Neural crest cell (in vitro differentiated cells): ENCODE data around the gene TAF1C. TPM values are rescaled to one million over a fixed set of nuclear protein-coding genes. Genes with fewer than 3 reads are reported as not detected.
"Not testable (repeated sequence)": the region's sequence is repeated elsewhere in the genome, so short reads cannot be mapped to it uniquely, and the experiment has no call there.

Source experiments
- DNase-seq: peaks from one replicate; pipeline ENCODE4 v3.0.0; 2021; ENCODE audit warnings: low read depth, mixed read lengths, low spot score
- H3K27ac Mint-ChIP-seq: one replicate; pipeline ENCODE4 v1.8.0; 2021; ENCODE audit warnings: mild to moderate bottlenecking, mixed read lengths; ENCODE audit not compliant: unreplicated experiment
- H3K27me3 Mint-ChIP-seq: 2 replicates; pipeline ENCODE4 v1.8.0; 2021; ENCODE audit warnings: low read depth, mild to moderate bottlenecking, mixed read lengths
- H3K36me3 Mint-ChIP-seq: 2 replicates; pipeline ENCODE4 v1.8.0; 2021; ENCODE audit warnings: low read depth, mild to moderate bottlenecking, mixed read lengths
- H3K4me1 Mint-ChIP-seq: 2 replicates; pipeline ENCODE4 v1.8.0; 2021; ENCODE audit warnings: mixed read lengths
- H3K4me3 Mint-ChIP-seq: one replicate; pipeline ENCODE4 v1.8.0; 2021; ENCODE audit warnings: mild to moderate bottlenecking, mixed read lengths
- H3K9me3 Mint-ChIP-seq: 2 replicates; pipeline ENCODE4 v1.8.0; 2021; ENCODE audit warnings: mixed read lengths
- total RNA-seq: library from RNA; stranded (reverse); gene quantifications from 2 replicates; pipeline ENCODE4 v1.2.1, GENCODE V29; 2021
- TF ChIP-seq, protein P1 (sequence below): fragments of 200-600 bp; sonication (generic); conservative IDR thresholded peaks from 2 replicates; pipeline ENCODE4 v1.5.0; 2021; ENCODE audit warnings: antibody characterized with exemption, mild to moderate bottlenecking

Gene TAF1C
- total RNA-seq, 1 donor from 2014 or later, result 86.4 TPM

DNA sequence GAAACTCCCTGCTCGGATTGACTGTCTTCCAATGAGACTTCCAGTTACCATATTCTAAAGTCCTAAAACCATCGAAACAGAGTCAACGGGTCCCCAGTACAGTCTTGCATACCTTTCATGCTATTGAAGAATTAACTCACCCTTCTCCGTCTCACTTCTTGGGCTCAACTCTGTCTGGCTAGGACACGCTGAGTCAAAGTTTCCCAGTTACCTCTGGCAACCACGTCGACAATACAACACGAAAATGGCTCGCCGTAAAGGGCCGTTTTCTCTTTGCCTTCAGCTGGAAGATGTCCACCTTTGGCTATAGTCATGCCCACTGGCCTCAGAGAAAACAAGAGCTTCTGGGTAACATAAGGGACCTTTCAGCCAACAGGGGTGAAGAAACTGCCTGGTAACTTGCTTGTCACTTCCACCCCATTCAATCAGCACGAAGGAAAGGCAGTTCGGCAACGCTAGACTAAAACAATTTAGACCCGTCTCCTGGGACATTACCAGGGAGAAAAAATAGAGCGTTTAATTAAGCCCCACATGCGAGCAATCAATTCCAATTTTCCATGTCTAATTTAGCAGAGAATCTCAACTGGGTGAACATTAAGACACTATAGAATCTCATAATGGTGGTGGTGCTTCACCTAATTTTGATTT lies 31.4 kb upstream of the TAF1C start:
- H3K27me3 Mint-ChIP-seq, result no peaks in the 10 kb centered on the region
- no peak for DNase-seq
- TF ChIP-seq, protein P1, sequence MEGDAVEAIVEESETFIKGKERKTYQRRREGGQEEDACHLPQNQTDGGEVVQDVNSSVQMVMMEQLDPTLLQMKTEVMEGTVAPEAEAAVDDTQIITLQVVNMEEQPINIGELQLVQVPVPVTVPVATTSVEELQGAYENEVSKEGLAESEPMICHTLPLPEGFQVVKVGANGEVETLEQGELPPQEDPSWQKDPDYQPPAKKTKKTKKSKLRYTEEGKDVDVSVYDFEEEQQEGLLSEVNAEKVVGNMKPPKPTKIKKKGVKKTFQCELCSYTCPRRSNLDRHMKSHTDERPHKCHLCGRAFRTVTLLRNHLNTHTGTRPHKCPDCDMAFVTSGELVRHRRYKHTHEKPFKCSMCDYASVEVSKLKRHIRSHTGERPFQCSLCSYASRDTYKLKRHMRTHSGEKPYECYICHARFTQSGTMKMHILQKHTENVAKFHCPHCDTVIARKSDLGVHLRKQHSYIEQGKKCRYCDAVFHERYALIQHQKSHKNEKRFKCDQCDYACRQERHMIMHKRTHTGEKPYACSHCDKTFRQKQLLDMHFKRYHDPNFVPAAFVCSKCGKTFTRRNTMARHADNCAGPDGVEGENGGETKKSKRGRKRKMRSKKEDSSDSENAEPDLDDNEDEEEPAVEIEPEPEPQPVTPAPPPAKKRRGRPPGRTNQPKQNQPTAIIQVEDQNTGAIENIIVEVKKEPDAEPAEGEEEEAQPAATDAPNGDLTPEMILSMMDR, result no peak
- H3K4me3 Mint-ChIP-seq, result no peak overlapping the region
- no peaks in the 10 kb centered on the region for H3K36me3 Mint-ChIP-seq
- H3K27ac Mint-ChIP-seq, result no peak overlapping the region
- no peaks in the 10 kb centered on the region for H3K9me3 Mint-ChIP-seq
- H3K4me1 Mint-ChIP-seq, result peaks cover 11% of the 10 kb centered on the region

DNA sequence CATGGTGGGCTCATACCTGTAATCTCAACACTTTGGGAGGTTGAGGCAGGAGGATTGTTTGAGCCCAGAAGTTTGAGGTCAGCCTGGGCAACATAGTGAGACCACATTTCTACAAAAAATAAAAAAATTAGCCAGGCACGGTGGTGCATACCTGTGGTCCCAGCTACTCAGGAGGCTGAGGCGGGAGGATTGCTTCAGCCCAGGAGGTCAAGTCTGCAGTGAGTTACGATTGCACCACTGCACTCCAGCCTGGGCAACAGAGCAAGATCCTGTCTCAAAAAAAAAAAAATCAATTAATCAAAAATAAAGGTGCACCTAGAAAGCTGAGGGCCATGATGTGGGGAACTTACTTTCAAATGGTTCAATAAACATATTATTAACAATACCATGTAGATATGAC lies 29.3 kb upstream of the TAF1C start:
- H3K27ac Mint-ChIP-seq, DNase-seq, H3K9me3 Mint-ChIP-seq, H3K27me3 Mint-ChIP-seq, H3K4me3 Mint-ChIP-seq, H3K36me3 Mint-ChIP-seq: not testable (repeated sequence)
- H3K4me1 Mint-ChIP-seq, result peaks cover 11% of the 10 kb centered on the region

GRCh38 chr16:84215531-84215930 lies 28.7 kb upstream of the TAF1C start:
- Mint-ChIP-seq H3K27me3 (no peaks in the 10 kb centered on the region), H3K9me3 (no peaks in the 10 kb centered on the region), H3K4me3 (no peak overlapping the region), H3K36me3 (no peaks in the 10 kb centered on the region), H3K27ac (peak overlapping the region; percentile 31), H3K4me1 (peaks cover 11% of the 10 kb centered on the region)
- TF ChIP-seq, protein P1, result no peak
- no peak for DNase-seq

GRCh38 chr16:84214451-84215066 lies 27.7 kb upstream of the TAF1C start:
- Mint-ChIP-seq H3K36me3 (no peaks in the 10 kb centered on the region), H3K9me3 (no peaks in the 10 kb centered on the region), H3K4me3 (no peak overlapping the region), H3K27ac (no peak overlapping the region), H3K27me3 (no peaks in the 10 kb centered on the region), H3K4me1 (peaks cover 11% of the 10 kb centered on the region)
- no peak for DNase-seq
- TF ChIP-seq, protein P1, result no peak

GRCh38 chr16:84212631-84213030 lies 25.8 kb upstream of the TAF1C start:
- no peak for DNase-seq
- no peaks in the 10 kb centered on the region for H3K27me3 Mint-ChIP-seq
- no peaks in the 10 kb centered on the region for H3K9me3 Mint-ChIP-seq
- H3K27ac Mint-ChIP-seq, result no peak overlapping the region
- H3K36me3 Mint-ChIP-seq, result no peaks in the 10 kb centered on the region
- TF ChIP-seq, protein P1, result no peak
- no peaks in the 10 kb centered on the region for H3K4me1 Mint-ChIP-seq
- H3K4me3 Mint-ChIP-seq, result no peak overlapping the region

DNA sequence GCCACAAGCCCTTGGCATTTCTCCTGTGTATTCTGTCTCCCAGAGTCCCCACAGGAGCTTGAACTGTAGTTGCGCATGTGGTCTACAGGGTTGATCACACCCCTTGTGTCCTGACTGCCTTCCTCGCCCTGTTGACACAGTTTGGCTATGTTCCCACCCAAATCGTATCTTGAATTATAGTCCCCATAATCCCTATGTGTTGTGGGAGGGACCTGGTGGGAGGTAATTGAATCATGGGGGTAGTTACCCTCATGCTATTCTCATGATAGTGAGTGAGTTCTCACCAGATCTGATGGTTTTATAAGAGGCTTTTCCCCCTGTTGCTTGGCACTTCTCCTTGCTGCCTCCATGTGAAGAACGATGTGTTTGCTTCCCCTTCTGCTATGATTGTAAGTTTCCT lies 25.3 kb upstream of the TAF1C start:
- Mint-ChIP-seq H3K4me1 (no peaks in the 10 kb centered on the region), H3K27ac (no peak overlapping the region), H3K27me3 (no peaks in the 10 kb centered on the region), H3K9me3 (no peaks in the 10 kb centered on the region), H3K36me3 (no peaks in the 10 kb centered on the region), H3K4me3 (no peak overlapping the region)
- TF ChIP-seq, protein P1, result no peak
- DNase-seq, result no peak
